Measurements from ENCODE around the gene SOCS6.
A peak's percentile ranks its signal among the peaks of the same experiment; 100 is the strongest.
"Not testable (repeated sequence)": the region's sequence is repeated elsewhere in the genome, so short reads cannot be mapped to it uniquely, and the experiment has no call there.

SOCS6 gene

DNA sequence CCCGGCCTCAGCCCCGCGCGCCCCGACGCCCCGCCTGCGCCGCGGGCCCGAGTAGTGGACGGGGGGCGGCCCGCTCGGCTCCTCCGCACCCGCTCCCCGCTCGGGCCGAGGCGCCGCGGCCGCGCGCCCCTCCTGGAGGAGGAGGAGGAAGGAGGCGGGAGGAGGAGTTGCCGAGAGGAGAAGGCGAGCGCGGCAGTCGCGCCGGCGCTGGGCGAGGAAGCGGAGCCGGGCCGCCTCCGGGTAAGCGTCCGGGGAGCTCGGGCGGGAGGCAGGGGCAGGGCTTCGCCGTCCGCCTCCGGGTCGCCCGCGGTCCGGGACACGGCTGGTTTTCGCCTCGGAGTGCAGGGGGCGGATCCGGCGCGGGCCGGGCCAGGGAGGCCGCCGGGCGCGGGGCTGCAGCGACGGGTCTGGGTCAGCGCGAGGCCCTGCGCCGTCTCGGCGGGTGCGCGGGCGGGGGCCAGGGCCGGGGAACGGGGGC lies at the start of gene SOCS6:
SOCS6 (plus strand) TSS at position 195 of the 478 bp plus-strand sequence. CDS start 35,624 bp downstream, outside the sequence.
- Histone ChIP-seq H3K9me3 (ENCODE audit: severe bottlenecking) (no peaks in the 10 kb centered on the region), H3K36me3 (no peaks in the 10 kb centered on the region), H3K4me3 (ENCODE audit: low read depth, low read length) (peak within 1 kb of the TSS; percentile 69), H3K27me3 (ENCODE audit: insufficient read depth, low read depth, severe bottlenecking) (no peaks in the 10 kb centered on the region), H3K27ac (peak within 1 kb of the TSS; percentile 87)
- TF ChIP-seq, protein P1, sequence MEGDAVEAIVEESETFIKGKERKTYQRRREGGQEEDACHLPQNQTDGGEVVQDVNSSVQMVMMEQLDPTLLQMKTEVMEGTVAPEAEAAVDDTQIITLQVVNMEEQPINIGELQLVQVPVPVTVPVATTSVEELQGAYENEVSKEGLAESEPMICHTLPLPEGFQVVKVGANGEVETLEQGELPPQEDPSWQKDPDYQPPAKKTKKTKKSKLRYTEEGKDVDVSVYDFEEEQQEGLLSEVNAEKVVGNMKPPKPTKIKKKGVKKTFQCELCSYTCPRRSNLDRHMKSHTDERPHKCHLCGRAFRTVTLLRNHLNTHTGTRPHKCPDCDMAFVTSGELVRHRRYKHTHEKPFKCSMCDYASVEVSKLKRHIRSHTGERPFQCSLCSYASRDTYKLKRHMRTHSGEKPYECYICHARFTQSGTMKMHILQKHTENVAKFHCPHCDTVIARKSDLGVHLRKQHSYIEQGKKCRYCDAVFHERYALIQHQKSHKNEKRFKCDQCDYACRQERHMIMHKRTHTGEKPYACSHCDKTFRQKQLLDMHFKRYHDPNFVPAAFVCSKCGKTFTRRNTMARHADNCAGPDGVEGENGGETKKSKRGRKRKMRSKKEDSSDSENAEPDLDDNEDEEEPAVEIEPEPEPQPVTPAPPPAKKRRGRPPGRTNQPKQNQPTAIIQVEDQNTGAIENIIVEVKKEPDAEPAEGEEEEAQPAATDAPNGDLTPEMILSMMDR (IDR thresholded peaks at IDR 0.05; ENCODE audit: low read depth, low read length): no peak
- peak; percentile 41 for DNase-seq

DNA sequence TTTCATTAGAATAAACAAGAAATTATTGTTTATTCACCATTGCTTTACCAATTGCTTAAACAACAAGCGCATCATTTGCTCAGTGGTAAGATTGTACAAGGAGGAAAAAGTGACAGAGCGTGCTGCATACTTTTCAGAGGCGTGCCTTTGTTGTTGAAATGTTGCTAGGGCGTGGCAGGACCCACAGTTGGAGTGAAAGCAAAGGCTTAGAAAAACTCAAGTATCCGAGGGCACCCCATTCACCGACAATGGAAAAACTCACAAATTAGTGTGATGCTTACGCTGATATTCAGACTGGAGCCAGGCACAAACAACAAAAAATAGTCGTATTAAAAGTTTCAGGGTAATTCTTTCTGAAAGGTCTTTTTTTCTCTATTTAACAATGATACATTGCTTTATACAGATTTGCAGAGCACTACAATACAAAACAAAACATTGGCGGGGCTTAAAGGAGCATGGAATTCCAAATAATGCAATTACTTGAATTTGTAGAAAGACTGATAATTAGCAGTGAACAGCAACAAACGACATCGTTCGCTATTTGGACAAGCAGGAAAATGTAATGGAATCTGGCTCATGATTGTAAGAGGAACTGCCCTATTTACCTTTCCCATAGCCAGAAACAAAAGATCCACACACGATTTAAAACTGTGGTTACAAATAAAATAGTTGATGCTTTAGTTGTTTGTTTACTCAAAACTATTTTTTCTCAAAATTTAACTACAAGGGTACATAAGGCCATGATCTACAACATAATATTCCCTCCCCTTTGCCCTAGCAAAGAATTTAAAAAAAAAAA lies 45.5 kb upstream of the SOCS6 start:
- no peaks in the 10 kb centered on the region for H3K27me3 ChIP-seq (ENCODE audit: insufficient read depth, low read depth, severe bottlenecking)
- no peak overlapping the region for H3K4me3 ChIP-seq (ENCODE audit: low read depth, low read length)
- H3K36me3 ChIP-seq: no peaks in the 10 kb centered on the region
- TF ChIP-seq, protein P1 (IDR thresholded peaks at IDR 0.05; ENCODE audit: low read depth, low read length): no peak
- no peak for DNase-seq
- H3K27ac ChIP-seq: no peak overlapping the region
- H3K9me3 ChIP-seq (ENCODE audit: severe bottlenecking): no peaks in the 10 kb centered on the region

DNA sequence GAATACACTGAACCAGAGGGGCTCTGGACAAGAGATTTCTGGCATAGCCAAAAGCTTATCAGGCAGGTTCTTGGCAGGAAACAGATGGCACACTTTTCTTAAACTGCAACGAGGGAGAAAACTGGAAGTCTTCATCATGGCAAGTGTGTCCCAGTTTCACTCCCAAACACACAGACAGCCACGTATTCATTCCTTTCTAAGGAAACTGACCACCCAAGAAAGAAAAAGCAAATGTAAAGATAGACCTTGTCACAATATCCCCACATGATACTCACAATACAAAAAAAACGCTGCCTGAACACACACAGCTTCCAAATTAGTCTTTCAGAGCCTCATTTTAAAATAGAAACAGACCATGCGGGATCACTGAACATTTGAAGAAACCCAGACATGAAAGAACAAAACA lies 42.8 kb upstream of the SOCS6 start:
- DNase-seq: no peak
- Histone ChIP-seq H3K36me3 (no peaks in the 10 kb centered on the region), H3K27me3 (ENCODE audit: insufficient read depth, low read depth, severe bottlenecking) (no peaks in the 10 kb centered on the region), H3K27ac (no peak overlapping the region), H3K9me3 (ENCODE audit: severe bottlenecking) (no peaks in the 10 kb centered on the region), H3K4me3 (ENCODE audit: low read depth, low read length) (no peak overlapping the region)
- TF ChIP-seq, protein P1 (IDR thresholded peaks at IDR 0.05; ENCODE audit: low read depth, low read length): no peak

- no peak for DNase-seq
- Histone ChIP-seq H3K4me3 (ENCODE audit: low read depth, low read length) (no peak overlapping the region), H3K36me3 (no peaks in the 10 kb centered on the region), H3K9me3 (ENCODE audit: severe bottlenecking) (no peaks in the 10 kb centered on the region), H3K27ac (no peak overlapping the region), H3K27me3 (ENCODE audit: insufficient read depth, low read depth, severe bottlenecking) (no peaks in the 10 kb centered on the region)
- TF ChIP-seq, protein P1 (IDR thresholded peaks at IDR 0.05; ENCODE audit: low read depth, low read length): no peak
Observed at GRCh38 chr18:70249118-70249517, 39.7 kb upstream of the SOCS6 start.

DNA sequence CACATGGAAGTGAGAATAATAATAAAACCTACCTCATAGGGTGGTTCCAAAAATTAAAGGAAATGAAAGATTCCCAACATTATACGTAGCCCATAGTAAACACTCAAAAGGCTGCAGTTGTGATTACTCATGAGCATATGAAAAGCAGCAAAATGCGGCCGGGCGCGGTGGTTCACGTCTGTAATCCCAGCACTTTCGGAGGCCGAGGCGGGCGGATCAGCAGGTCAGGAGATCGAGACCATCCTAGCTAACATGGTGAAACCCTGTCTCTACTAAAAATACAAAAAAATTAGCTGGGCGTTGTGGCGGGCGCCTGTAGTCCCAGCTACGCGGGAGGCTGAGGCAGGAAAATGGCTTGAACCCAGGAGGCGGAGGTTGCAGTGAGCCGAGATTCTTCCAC lies 39.0 kb upstream of the SOCS6 start:
- H3K9me3 ChIP-seq (ENCODE audit: severe bottlenecking); H3K4me3 ChIP-seq (ENCODE audit: low read depth, low read length); DNase-seq; H3K36me3 ChIP-seq; H3K27me3 ChIP-seq (ENCODE audit: insufficient read depth, low read depth, severe bottlenecking); H3K27ac ChIP-seq: not testable (repeated sequence)

DNA sequence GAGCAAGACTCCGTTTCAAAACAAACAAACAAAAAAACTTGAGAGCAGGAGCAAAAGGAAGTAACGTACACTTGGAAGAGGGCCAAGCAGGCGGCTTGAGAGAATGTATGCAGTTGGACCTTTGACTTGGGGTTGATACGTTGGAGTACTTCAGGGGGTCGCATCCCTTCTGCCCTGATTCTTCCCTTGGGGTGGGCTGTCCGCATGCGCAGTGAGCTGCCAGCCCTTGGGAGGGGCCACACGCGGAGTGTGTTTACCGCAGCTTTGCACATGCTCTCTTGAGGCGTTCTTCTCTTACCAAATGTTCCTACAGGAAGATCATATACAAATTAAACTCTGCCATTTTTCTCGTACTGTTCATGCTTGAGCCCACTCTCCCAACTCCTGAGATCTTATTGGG lies 38.1 kb upstream of the SOCS6 start:
- TF ChIP-seq, protein P1 (IDR thresholded peaks at IDR 0.05; ENCODE audit: low read depth, low read length): no peak
- no peaks in the 10 kb centered on the region for H3K27me3 ChIP-seq (ENCODE audit: insufficient read depth, low read depth, severe bottlenecking)
- DNase-seq: no peak
- no peak overlapping the region for H3K27ac ChIP-seq
- H3K36me3 ChIP-seq: no peaks in the 10 kb centered on the region
- no peak overlapping the region for H3K4me3 ChIP-seq (ENCODE audit: low read depth, low read length)
- H3K9me3 ChIP-seq (ENCODE audit: severe bottlenecking): no peaks in the 10 kb centered on the region
